UCSD-AML1 (cell line): Measurements from ENCODE around the gene STK26.
"Not testable (repeated sequence)": the region's sequence is repeated elsewhere in the genome, so short reads cannot be mapped to it uniquely, and the experiment has no call there.

Source experiments
- DNase-seq: peaks from one replicate; lab custom pipeline; 2025; ENCODE audit not compliant: unreplicated experiment; lab: John Stamatoyannopoulos, UW

Gene STK26

DNA sequence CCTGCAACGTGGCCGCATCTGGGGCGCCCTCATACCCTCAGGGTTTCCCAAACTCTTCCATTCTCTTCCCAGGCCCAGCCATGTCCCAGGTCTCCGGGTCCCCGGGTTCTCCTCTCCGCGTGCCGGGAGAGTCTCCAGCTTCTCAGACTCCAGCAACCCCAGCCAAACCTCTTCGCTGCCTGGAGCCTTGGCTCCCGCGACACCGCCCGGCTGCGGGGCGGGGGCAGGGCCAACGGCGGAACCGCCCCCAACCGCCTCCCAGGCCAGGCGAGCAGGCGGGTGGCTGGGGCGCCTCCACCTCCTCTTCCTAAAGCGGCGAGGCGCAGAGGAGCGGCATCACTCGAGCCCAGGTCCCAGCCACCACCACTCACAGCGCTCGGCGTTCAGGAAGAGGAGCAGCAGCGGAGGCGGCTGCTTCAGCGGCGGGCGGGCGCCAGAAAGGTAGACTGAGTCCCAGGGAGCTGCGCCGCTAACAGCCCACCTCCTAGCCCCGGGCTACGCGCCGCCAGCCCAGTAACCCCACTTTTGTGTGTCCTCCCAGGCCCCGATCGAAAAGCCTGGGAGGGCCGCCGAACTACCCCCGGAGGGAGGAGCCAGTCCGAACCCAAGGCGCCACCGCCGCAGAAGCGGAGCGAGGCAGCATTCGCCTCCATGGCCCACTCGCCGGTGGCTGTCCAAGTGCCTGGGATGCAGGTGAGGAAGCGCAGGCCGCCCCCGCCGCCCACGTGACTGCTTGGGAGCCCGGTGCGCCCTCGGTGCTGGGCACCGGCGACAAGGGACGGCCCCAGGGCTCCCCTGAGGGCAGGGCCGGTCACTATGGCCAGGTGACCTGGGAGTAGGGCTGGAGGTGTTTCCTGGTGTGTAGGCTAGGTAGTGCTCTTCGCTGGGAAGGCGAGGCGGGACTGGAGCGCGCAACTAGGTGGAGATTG is at the start of gene STK26:
STK26 (plus strand) TSS at position 336 of the 929 bp plus-strand sequence; CDS start at position 652, 316 bp downstream.
- DNase-seq = peak; percentile 83

DNA sequence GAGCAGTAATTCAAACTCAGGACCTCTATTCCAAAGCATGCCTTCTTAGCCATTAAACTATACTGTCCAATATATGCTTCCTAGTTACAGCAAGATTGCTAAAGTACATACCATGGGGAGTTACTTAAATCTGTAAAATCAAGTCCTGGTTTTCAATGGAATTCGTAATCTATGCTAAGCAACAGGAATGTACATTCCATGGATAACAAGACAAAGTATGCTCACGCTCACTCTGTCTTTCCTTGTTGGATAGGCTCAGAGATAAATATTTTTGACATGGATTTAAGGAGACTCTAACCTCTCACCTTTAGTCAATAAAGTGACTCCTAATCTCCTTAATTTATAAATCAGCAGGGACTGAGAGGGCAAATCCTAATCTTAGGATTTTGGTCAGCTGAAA is 47.3 kb upstream of the STK26 start:
- no peak for DNase-seq

DNA sequence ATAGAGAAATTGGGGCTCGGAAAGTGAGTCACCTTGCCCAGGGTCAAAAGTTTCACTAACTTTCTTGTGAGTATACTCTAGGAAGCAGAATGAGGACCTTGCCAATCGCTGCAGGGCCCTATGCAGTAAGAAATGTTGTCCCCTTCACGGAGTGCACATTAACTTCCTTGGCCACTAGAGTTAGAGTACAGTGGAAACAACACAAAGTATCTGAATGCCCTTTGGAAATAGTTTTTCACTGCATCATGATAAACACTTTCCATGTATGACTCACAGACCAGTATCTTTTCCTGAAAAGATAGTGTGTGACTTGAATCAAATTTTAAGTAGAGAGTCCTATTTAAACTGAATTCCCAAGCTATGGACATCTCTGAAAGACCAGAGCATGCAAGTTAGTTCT is 45.5 kb upstream of the STK26 start:
- no peak for DNase-seq

DNA sequence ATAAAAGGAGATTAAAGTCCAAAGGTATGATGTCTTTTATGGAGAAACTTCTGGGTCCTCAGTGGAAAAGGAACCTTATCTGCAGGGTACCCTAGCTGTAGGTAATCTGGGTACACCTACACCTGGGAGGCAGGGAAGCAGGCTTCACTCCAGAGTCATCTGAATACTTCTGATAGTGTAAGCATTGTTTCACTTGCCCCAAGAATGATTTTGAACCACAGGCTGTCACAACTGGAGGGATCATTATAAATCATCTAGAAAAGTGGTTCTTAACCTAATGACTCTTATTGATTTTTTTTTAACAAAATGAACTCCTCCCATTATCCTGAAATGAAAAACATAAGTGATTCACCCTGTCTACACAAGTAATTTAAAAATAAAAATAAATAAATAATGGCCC is 44.0 kb upstream of the STK26 start:
- DNase-seq = no peak

DNA sequence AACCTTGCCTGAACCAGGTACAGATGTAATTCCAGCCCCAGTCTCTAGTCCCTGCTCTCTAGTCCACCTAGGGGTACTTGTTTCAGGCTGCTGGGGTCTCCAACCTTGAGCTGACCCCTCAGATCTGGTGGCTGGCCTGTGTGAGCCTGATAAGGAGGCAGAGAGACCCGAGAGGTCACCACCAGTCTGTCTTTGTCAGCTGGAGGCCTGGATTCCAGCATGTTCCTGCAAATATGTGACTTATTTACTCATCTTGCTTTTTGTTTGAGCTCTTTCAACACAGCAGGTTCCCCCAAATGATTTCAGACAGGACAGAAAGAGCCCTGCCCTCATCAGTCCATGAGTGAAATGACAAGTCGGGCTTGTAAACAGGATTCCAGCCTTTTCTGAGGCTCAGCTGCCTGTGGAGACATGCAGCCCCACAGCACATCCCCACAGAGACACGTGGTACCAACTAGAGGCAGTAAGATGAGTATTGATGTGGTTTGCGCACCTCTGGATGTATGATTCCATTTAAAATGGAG is 37.5 kb upstream of the STK26 start:
- no peak for DNase-seq

DNA sequence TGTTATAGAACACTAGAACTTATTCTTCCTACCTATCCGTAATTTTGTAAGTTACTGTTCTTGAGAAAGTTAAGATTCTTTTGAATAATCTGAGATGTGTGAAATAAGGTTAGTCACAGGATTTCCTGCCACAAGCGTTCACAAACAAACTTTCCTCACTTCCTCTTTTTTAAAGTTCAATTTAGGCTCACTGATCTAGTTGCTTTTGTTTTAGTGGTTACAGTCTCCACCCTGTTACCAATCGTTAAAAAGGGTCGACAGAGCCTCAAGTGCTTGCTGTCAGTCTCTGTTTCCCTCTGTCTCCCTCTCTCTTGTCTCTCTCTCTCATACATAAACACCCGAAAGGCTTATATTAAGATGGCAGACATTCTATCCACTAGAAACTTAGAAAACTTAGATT is 35.9 kb upstream of the STK26 start:
- no peak for DNase-seq

DNA sequence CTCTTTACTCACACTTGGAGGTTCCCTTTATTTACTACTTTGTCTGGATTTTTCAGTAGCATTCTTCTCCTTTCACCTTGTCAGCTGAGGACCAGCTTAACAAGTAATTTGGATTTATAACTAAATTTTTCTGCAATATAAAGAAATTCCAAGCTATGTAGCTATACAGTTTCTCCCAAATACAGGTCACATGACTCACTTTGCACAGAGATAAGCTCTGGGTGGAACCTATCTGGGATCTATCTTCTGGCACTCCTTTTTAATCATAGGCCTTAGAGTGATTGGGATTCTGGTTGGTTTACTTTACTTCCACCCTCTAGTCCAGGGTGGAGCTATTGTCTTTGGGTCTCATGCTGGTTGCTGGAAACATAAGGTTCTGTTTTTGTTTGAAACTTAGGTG is 34.9 kb upstream of the STK26 start:
- no peak for DNase-seq

DNA sequence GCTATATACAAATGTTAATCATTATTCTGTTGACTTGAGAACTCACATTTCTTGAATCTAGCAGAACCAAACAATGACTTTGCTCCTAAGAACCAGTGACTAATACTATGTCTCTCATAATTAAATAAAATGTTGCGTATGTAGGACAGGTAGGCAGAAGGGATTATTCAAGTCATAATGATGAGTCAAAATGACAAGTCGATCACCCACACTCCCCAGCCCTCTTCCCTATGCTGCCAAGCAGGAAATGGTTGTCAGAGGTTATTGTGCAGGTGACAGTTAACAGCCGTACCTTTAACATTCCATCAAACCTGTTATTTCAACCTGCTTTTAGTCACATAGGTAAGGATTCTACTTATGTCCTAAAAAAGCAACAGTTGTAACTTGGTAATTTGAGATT is 22.0 kb upstream of the STK26 start:
- DNase-seq = no peak

DNA sequence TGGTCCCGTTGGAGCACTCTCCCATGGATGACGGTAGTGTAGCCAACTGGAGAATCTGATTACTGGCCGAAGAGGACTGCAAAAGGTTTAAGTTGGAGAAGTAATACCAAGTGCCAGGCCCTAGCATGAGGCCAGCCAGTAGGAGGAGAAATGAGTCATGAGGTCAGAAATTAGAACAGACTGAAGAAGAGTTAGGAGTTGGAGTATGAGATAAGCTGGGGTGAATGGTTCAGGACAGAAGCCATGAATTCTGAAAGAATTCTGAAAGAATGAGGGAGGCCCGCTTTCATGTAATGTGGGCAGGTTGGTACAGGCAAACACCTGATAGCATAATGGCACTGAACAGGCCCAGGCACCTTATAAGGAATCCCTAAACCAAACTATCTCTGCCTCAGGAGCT is 18.4 kb upstream of the STK26 start:
- no peak for DNase-seq

DNA sequence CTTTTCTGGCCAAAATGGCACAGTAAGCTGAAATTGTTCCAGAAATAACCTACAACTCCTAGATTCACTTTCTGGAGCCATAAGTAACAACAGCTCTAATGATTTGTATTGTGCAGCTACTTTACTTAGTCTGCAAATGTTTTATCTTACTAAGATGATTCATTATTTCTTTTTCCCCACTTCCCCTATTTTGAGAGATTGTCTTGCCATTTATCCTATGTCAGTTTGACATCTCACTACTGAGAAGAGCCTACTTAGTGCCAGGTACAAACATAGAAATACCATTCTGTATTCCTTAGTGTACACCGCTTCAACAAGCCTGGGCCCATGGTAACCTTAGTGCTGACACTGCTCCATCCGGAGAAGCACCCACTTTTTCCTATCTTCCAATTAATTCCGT is 13.8 kb upstream of the STK26 start:
- DNase-seq = no peak

DNA sequence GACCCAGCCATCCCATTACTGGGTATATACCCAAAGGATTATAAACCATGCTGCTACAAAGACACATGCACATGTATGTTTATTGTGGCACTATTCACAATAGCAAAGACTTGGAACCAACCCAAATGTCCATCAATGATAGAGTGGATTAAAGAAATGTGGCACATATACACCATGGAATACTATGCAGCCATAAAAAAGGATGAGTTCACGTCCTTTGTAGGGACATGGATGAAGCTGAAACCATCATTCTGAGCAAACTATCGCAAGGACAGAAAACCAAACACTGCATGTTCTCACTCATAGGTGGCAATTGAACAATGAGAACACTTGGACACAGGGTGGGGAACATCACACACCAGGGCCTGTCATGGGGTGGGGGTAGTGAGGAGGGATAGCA is 12.9 kb upstream of the STK26 start:
- not testable (repeated sequence) for DNase-seq

DNA sequence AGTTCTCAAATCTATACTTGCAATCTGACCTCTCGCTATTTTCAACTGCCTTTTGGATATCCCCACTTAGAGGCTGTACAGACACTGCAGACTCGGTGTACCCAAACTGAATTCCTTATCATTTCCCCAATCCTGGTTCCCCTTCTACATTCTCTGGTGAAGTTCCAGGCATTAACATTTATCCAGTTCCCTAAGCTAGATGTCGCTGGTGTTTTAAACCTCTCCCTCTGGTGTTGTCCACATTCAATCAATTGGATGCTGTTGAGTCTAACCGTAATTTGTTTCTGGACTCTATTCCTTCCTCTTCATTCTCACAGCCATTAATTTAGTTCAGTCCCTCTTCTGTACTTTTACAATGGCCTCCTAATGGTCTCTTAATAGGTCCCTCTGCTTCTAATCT is 7.2 kb upstream of the STK26 start:
- no peak for DNase-seq

DNA sequence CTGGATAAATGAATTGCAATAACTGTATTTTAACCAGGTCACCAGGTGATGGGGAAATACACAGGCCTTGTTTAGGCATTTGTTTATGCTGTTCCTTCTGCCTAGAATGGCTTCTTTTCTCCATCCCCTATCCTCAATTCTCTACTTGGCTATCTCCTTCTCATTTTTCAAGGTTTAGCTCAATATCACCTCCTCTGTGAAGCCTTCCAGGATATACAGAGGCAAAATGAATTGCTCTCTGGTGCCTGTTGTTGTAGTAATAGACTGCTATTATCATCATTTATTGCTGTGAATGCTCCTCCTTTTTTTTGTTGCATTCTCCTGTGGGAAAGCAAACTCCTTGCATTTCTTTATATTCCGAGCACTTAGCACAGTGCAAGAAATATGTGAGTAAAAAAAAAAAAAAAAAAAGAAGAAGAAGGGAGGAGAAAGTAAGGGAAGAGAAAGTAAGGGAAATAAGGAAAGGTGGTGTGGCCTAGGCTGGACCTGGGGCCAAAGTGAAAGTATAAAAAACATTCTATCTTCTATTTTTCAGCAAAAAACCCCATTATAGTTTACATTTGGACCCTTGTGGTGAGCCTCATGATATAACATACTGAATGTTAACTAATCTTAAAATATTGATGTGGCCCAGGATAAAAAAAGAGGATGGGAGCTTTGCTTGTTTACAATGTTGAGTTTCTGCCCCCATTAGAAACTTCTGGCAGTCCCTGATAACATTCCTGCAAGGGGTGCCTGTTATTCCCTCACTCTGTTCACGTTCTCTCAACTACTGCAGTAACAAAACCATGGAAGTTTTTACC is 6.3 kb upstream of the STK26 start:
- DNase-seq = no peak

DNA sequence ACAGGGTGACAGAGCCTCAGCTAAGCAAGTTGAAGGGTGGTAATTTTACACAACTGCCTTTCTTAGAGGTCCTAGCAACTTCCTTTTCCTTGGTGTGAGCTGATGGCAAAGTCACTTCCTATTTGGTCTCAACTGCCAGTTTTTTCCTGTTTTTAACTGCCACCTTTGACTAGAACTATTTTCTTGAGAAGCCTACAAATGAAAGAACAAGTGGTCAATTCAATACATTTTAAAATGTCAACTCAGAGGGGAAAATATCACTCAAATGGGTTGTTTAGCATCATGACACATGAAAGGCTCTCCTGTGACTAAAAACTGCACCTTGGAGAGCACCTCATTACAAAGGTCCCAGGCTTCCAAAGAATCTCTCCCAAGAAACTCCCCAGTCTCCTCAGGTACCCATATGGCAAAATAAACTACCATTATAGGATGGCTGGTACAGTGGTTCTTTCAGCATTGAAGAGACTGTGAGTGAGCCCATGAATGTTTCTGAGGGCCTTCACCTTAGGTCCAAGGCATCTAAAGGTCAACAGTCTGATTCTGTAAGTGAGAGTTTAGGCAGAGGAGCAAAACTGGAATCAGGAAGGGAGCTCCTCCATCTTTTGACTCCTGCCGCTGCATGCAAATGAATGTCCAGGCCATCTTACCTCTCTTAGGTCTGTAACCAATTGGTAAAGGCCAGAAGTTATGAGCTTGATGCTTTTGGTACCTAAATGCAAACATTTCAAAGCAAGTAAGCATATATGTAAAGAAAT is 5.5 kb upstream of the STK26 start:
- no peak for DNase-seq

DNA sequence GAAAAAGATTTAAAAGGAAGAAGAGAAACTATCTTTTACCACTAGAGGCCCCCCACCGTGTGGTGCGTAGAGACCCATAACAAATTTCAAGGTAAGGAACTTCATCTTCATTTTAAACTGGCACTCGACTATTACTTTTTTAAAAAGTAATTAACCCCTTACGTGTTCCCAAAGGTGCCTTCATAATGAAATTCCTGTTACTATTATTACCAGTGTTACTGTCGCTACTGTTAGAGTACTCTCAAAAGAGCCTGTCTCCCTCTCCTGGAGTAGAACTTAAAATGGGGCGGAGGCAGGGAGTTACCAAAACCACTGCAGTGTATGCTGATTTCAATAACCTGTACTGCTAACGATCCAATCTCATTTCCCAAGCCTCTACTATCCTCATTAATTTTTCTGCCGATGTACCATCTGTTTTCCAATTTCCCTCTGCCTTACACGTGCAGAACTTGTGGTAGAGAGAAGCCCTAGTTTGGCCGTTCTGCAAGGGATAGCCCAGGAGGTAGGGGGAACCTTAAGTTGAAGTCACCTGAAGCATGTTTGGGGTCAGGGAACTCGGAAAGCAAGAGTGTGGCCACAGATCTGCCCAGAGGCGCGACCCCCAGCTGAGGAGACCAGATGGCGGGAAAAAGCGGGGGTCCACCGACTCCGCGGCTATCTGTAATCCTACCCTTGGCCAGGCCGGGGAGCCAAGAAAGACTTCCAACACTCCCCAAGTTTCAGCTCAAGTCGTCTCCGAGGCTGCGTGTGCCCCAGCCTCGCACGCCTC is 720 bp upstream of the STK26 start:
- no peak for DNase-seq

DNA sequence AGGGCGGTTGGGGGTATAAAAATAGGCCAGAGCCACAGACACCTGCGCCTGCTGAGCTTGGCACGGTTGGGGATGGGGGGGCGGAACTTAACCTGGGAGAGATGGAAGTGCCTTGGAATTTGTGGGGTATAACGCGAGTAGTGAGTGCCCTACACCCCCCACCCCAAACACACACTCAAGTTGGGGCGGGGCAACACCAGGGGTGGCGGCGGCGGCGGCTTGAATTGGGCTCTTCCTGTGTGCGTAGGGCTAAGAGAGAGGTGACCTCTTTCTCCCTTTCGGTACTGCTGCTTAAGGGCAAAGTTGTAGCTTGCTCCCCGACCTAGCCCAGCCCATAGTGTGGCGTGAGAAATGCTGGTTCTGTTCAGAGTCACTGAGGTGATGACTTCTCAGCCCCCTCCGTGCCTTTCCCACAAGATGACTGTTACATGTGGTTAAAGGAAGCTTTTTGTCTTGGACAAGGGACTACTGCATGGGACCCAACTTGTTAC is 839 bp downstream of the STK26 start:
- peak; percentile 46 for DNase-seq

DNA sequence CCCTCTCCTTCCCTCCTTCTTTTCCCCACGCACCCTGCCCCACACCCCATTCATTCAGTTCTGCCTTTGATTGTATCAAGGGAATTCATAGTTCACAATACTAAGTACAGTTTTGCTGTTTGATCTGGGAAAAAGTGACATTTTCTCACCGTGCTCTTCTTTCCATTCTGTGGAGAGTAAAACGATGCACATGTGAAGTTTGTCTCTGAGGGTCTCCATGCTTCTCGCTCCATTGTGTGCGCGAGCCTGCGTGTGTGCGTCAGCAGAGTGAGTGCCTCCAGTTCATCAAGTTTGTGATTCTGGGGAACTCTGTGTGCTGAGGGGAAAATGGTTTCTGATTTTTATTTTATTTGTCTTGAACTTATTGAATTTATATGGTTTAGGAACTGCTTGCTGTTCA is 1.9 kb downstream of the STK26 start:
- peak; percentile 11 for DNase-seq

DNA sequence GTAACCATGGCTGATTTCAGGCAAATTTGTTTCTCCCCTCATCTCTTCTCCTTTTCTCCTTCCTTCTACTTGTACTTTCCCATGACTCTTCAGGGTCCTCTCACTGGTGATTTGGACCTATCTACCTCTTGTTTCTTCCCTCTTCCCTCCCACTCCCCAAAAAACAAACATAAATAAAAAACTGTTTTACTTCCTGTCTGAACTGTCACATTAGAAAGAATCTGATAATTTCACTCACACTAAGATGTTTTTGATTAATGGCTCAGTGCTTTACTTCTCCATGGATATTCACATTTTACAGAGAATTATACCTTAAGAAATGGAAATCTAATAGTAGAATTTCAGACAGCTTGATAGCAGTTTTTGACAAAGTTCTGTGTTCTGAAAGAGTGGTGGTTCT is 7.2 kb downstream of the STK26 start:
- DNase-seq = no peak

DNA sequence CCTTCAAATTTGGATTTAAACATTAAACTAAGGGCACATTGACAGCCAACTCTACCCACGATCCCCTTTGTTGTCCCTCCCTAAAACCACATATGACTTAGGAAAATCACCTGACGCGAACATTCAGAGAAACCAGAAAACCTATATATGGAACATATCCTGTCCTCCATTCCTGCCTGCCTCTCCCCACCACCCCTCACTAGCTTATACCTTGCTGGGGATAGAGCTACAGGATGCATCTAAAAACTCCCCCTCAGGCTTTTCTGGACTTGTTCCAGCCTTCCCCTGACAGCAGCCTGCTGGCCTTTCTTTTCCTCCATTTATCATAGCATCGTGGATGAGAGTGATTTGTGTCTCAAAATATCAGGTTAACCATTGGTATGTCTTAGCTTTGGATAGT is 8.8 kb downstream of the STK26 start:
- no peak for DNase-seq

DNA sequence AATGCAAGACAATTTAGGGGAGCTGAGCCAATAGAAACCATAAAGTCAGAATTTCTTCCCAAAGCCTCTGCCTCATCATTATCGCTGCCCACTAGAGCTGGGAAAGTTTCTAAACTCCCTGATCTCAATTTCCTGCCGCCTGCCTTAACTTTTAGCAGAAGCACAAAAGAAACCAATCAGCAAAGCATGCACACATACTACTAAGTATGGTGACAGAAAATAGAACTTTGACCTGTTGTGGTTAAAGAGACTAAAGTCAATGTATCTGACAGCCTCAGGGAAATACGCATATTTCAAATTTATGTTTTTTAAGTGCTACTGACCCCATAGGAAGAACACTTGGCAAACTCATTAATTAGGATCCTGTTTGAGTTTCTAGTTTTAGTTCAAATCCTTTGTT is 10.1 kb downstream of the STK26 start:
- no peak for DNase-seq
